Caco-2 (cell line): ENCODE data around the gene RBP5. TPM values are rescaled to one million over a fixed set of nuclear protein-coding genes. Genes with fewer than 3 reads are reported as not detected.

Experiments used
- BruUV-seq: library from RNA; stranded (reverse); fragments of 400-500 nt; replicated peaks from 2 replicates; lab custom pipeline; 2021; lab: Mats Ljungman, UMichigan
- CTCF ChIA-PET: fragments of 300-600 bp; sonication (Branson Sonifier 250); formaldehyde crosslinking; loops from one replicate; lab custom pipeline; 2022; ENCODE audit warnings: antibody characterized with exemption; lab: Charles Lee
- POLR2A ChIA-PET: fragments of 300-600 bp; sonication (Branson Sonifier 250); formaldehyde crosslinking; loops from one replicate; lab custom pipeline; 2022; ENCODE audit warnings: antibody characterized with exemption; lab: Charles Lee
- DNase-seq, 2 experiments: peaks; one replicate each; pipeline versions ENCODE4 v3.0.0 to v3.0.0-alpha.2; 2020 to 2022
- H3K27me3 ChIP-seq: replicated peaks from 2 replicates; pipeline ENCODE4 v1.6.0; 2011; ENCODE audit warnings: low read length; ENCODE audit not compliant: control insufficient read depth, insufficient read depth
- H3K36me3 ChIP-seq: 2 replicates; pipeline ENCODE4 v1.5.1; 2011; ENCODE audit warnings: low read length; ENCODE audit not compliant: control insufficient read depth, insufficient read depth
- H3K4me1 ChIP-seq: fragments of 250-450 bp; sonication (Bioruptor Pico); 2 replicates; pipeline ENCODE4 v1.5.1; 2020; ENCODE audit warnings: mild to moderate bottlenecking
- H3K4me3 ChIP-seq: 2 replicates; pipeline ENCODE4 v1.5.1; 2011; ENCODE audit warnings: low read depth, mild to moderate bottlenecking, control low read depth, low read length
- H3K9me3 ChIP-seq: fragments of 250-450 bp; sonication (Bioruptor Pico); 2 replicates; pipeline ENCODE4 v1.5.1; 2020; ENCODE audit warnings: mild to moderate bottlenecking, moderate library complexity
- H3K27ac Mint-ChIP-seq: one replicate; pipeline ENCODE4 v1.8.0; 2022; ENCODE audit warnings: mixed read lengths; ENCODE audit not compliant: unreplicated experiment
- H3K27me3 Mint-ChIP-seq: one replicate; pipeline ENCODE4 v1.8.0; 2022; ENCODE audit warnings: mixed read lengths; ENCODE audit not compliant: insufficient read depth, unreplicated experiment
- H3K36me3 Mint-ChIP-seq: one replicate; pipeline ENCODE4 v1.8.0; 2022; ENCODE audit warnings: mild to moderate bottlenecking, mixed read lengths; ENCODE audit not compliant: insufficient read depth, unreplicated experiment
- H3K4me1 Mint-ChIP-seq: one replicate; pipeline ENCODE4 v1.8.0; 2022; ENCODE audit warnings: low read depth, mixed read lengths; ENCODE audit not compliant: unreplicated experiment
- H3K4me3 Mint-ChIP-seq: one replicate; pipeline ENCODE4 v1.8.0; 2022; ENCODE audit warnings: mild to moderate bottlenecking, moderate library complexity, mixed read lengths; ENCODE audit not compliant: unreplicated experiment
- H3K9me3 Mint-ChIP-seq: one replicate; pipeline ENCODE4 v1.8.0; 2022; ENCODE audit warnings: mixed read lengths; ENCODE audit not compliant: unreplicated experiment
- CTCF ChIP-seq, 2 experiments: fragments of 200-600 bp in 1 of 2; IDR thresholded peaks; 1 replicate in 1 of 2; 2 replicates in 1 of 2; pipeline versions ENCODE4 v1.5.1 to v1.8.0; 2011 to 2022; ENCODE audit warnings: antibody characterized with exemption in 1 of 2, control low read depth in 1 of 2, inconsistent platforms in 1 of 2, low read depth in 1 of 2, low read length in 1 of 2, mild to moderate bottlenecking in 1 of 2, moderate library complexity in 1 of 2; ENCODE audit not compliant: insufficient read depth in 1 of 2, severe bottlenecking in 1 of 2, unreplicated experiment in 1 of 2
- intact Hi-C: fragments of 100-400 bp; cut with micrococcal nuclease; formaldehyde crosslinking; loops from one replicate; pipeline ENCODE4 v1.10.0; 2022; ENCODE audit not compliant: unreplicated experiment
- total RNA-seq: library from RNA; stranded (reverse); gene quantifications from 2 replicates; pipeline ENCODE4 v1.2.3, GENCODE V29; 2022

Gene RBP5
- total RNA-seq, 1 experiment from 2014 or later, result 1.8 TPM

DNA sequence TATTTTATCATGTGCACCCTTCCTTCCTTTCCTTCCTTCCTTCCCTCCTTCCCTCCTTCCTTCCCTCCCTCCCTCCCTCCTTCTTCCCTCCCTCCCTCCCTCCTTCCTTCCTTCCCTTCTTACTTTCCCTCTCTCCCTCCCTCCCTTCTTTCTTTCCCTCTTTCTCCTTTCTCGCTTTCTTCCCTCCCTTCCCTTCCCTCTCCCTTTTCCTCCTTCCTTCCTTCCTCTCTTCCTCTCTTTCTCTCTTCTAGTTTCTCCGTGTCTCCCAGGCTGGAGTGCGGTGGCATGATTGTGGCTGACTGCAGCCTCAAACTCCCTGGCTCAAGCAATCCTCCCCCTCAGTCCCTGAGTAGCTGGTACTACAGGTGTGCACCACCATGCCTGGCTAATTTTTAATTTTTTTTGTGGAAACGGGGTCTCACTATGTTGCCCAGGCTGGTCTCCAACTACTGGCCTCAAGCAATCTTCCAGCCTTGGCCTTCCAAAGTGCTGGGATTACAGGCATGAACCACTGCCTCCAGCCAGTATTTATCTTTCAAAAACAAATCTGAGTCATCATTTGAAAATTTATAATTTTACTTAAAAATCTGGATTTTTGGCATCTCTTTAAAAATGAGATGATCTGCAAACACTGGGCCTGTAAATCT lies 27.5 kb downstream of the RBP5 start:
- no peak for TF ChIP-seq CTCF (IDR thresholded peaks at IDR 0.05; ENCODE audit: insufficient read depth in 1 of 2, low read depth in 1 of 2, low read length in 1 of 2, severe bottlenecking in 1 of 2, unreplicated experiment in 1 of 2)
- ChIA-PET POLR2A (no interaction called here), CTCF (interaction anchor here (0.7 to 0.9 kb wide), 2 partner anchors 8 to 10 kb away, joined by 3 to 5 read pairs; no protein-coding TSS in a partner anchor)
- Mint-ChIP-seq H3K36me3 (peaks cover 28% of the 10 kb centered on the region), H3K27ac (no peak overlapping the region), H3K9me3 (peaks cover 10% of the 10 kb centered on the region), H3K27me3 (no peaks in the 10 kb centered on the region), H3K4me3 (no peak overlapping the region), H3K4me1 (no peaks in the 10 kb centered on the region)
- Histone ChIP-seq H3K27me3 (no peaks in the 10 kb centered on the region), H3K36me3 (peaks cover 6% of the 10 kb centered on the region), H3K4me1 (no peaks in the 10 kb centered on the region), H3K9me3 (peaks cover 9% of the 10 kb centered on the region), H3K4me3 (no peak overlapping the region)
- intact Hi-C loops, result no loop called here
- no TSS peak for BruUV-seq
- no peak for DNase-seq

DNA sequence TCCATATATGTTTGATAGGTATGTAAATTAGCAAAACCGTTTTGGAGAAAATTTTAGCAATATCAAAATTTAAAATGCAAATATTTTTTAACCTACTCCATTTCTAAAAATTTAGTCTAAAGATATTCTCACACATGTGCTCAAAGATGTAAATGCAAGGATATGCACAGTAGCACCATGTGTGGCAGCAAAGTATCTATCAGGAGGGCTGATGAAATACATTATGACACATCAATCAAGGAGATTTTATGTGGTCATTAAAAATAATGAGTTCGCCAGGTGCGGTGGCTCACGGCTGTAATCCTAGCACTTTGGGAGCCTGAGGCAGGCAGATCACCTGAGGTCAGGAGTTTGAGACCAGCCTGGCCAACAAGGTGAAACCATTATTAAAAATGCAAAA lies 28.4 kb downstream of the RBP5 start:
- H3K36me3 ChIP-seq, result peaks cover 6% of the 10 kb centered on the region
- no peak for DNase-seq
- Mint-ChIP-seq H3K4me3 (no peak overlapping the region), H3K27ac (no peak overlapping the region), H3K9me3 (peaks cover under 1% of the 10 kb centered on the region), H3K4me1 (no peaks in the 10 kb centered on the region), H3K27me3 (no peaks in the 10 kb centered on the region), H3K36me3 (peaks cover 24% of the 10 kb centered on the region)
- TF ChIP-seq CTCF (IDR thresholded peaks at IDR 0.05; ENCODE audit: insufficient read depth in 1 of 2, low read depth in 1 of 2, low read length in 1 of 2, severe bottlenecking in 1 of 2, unreplicated experiment in 1 of 2), result no peak
- ChIA-PET POLR2A (no interaction called here), CTCF (no interaction called here)
- no peaks in the 10 kb centered on the region for H3K9me3 ChIP-seq
- no TSS peak for BruUV-seq
- H3K27me3 ChIP-seq, result no peaks in the 10 kb centered on the region
- intact Hi-C loops, result no loop called here
- no peaks in the 10 kb centered on the region for H3K4me1 ChIP-seq
- no peak overlapping the region for H3K4me3 ChIP-seq

GRCh38 chr12:7099290-7099996 lies 29.2 kb downstream of the RBP5 start:
- Mint-ChIP-seq H3K27me3 (no peaks in the 10 kb centered on the region), H3K4me3 (no peak overlapping the region), H3K27ac (no peak overlapping the region), H3K4me1 (no peaks in the 10 kb centered on the region), H3K36me3 (peaks cover 24% of the 10 kb centered on the region), H3K9me3 (no peaks in the 10 kb centered on the region)
- H3K36me3 ChIP-seq, result peaks cover 6% of the 10 kb centered on the region
- intact Hi-C loops, result no loop called here
- H3K4me1 ChIP-seq, result no peaks in the 10 kb centered on the region
- H3K4me3 ChIP-seq, result no peak overlapping the region
- ChIA-PET POLR2A (interaction anchor here (0.6 kb wide), 1 partner anchor 25 kb away, joined by 7 read pairs; no protein-coding TSS in a partner anchor), CTCF (no interaction called here)
- no TSS peak for BruUV-seq
- no peaks in the 10 kb centered on the region for H3K27me3 ChIP-seq
- peak in 1 of 2 experiments; percentile 23 for DNase-seq
- H3K9me3 ChIP-seq, result no peaks in the 10 kb centered on the region
- TF ChIP-seq CTCF (IDR thresholded peaks at IDR 0.05; ENCODE audit: insufficient read depth in 1 of 2, low read depth in 1 of 2, low read length in 1 of 2, severe bottlenecking in 1 of 2, unreplicated experiment in 1 of 2), result no peak
